B cell (primary cell): ENCODE data around the gene FGFR1OP2.

Source experiments
- CTCF ChIP-seq: fragments of 200-600 bp; IDR thresholded peaks from one replicate; pipeline ENCODE4 v1.8.0; 2022; ENCODE audit warnings: antibody characterized with exemption, mild to moderate bottlenecking
- EZH2 ChIP-seq: IDR thresholded peaks from 2 replicates; pipeline ENCODE4 v1.6.1; 2012; ENCODE audit warnings: borderline replicate concordance, low read depth, mild to moderate bottlenecking, moderate library complexity, low read length; ENCODE audit not compliant: insufficient read depth, poor library complexity, severe bottlenecking

- TF ChIP-seq EZH2: no peak
- no peak for TF ChIP-seq CTCF
Measured at GRCh38 chr12:27012239-27012981, 74.1 kb downstream of the FGFR1OP2 start.
